ENCODE measurements around the gene LRIT2.

The LRIT2 gene

GRCh38 chr10:84257343-84258020 lies 32.1 kb upstream of the LRIT2 start:
- TF ChIP-seq CTCF (IDR thresholded peaks at IDR 0.05; ENCODE audit: control extremely low read depth, extremely low read depth, low read depth, missing control alignments): no peak
- ChIA-PET CTCF (interaction anchor here (0.7 to 2.0 kb wide), 10 partner anchors 10 to 281 kb away, joined by 3 to 17 read pairs (median 4); no protein-coding TSS in a partner anchor), POLR2A (no interaction called here)
- DNase-seq (ENCODE audit: extremely low spot score): no peak

GRCh38 chr10:84256510-84257342 lies 31.4 kb upstream of the LRIT2 start:
- ChIA-PET POLR2A (no interaction called here), CTCF (interaction anchor here (0.7 to 2.0 kb wide), 14 partner anchors 8 to 282 kb away, joined by 3 to 17 read pairs (median 3); partner anchors contain the start of gene RGR)
- peak; percentile 54 for TF ChIP-seq CTCF (IDR thresholded peaks at IDR 0.05; ENCODE audit: control extremely low read depth, extremely low read depth, low read depth, missing control alignments)
- peak; percentile 51 for DNase-seq (ENCODE audit: extremely low spot score)

GRCh38 chr10:84254552-84255478 lies 29.5 kb upstream of the LRIT2 start:
- no peak for DNase-seq (ENCODE audit: extremely low spot score)
- ChIA-PET CTCF (interaction anchor here (1.2 to 2.6 kb wide), 6 partner anchors 7 to 283 kb away, joined by 3 to 15 read pairs (median 4); no protein-coding TSS in a partner anchor), POLR2A (no interaction called here)
- TF ChIP-seq CTCF (IDR thresholded peaks at IDR 0.05; ENCODE audit: control extremely low read depth, extremely low read depth, low read depth, missing control alignments): no peak

- no peak for TF ChIP-seq CTCF (IDR thresholded peaks at IDR 0.05; ENCODE audit: control extremely low read depth, extremely low read depth, low read depth, missing control alignments)
- ChIA-PET CTCF (interaction anchor here (0.9 to 2.4 kb wide), 3 partner anchors 16 to 289 kb away, joined by 4 to 8 read pairs (median 6); no protein-coding TSS in a partner anchor), POLR2A (no interaction called here)
- DNase-seq (ENCODE audit: extremely low spot score): no peak
Observed at GRCh38 chr10:84248794-84249193, 23.4 kb upstream of the LRIT2 start.

- CTCF ChIA-PET: interaction anchor here (1.1 to 2.4 kb wide), 3 partner anchors 9 to 290 kb away, joined by 4 to 8 read pairs (median 6); no protein-coding TSS in a partner anchor
- TF ChIP-seq CTCF (IDR thresholded peaks at IDR 0.05; ENCODE audit: control extremely low read depth, extremely low read depth, low read depth, missing control alignments): no peak
- POLR2A ChIA-PET: no interaction called here
- DNase-seq (ENCODE audit: extremely low spot score): no peak
Observed at GRCh38 chr10:84247496-84247895, 22.2 kb upstream of the LRIT2 start.
